GM08714 (cell line): ENCODE measurements around the gene FAM124A.
"Not testable (repeated sequence)": the region's sequence is repeated elsewhere in the genome, so short reads cannot be mapped to it uniquely, and the experiment has no call there.

ENCODE experiments used
- H3K4me3 ChIP-seq: fragments of 200-500 bp; sonication (Bioruptor generic); 2 replicates; pipeline ENCODE4 v1.5.1; 2014; ENCODE audit warnings: mild to moderate bottlenecking, low read length, inconsistent platforms
- ZNF274 ChIP-seq: IDR thresholded peaks from 2 replicates; pipeline ENCODE4 v1.6.1; 2012; ENCODE audit warnings: mild to moderate bottlenecking, low read depth, low read length

Gene FAM124A

DNA sequence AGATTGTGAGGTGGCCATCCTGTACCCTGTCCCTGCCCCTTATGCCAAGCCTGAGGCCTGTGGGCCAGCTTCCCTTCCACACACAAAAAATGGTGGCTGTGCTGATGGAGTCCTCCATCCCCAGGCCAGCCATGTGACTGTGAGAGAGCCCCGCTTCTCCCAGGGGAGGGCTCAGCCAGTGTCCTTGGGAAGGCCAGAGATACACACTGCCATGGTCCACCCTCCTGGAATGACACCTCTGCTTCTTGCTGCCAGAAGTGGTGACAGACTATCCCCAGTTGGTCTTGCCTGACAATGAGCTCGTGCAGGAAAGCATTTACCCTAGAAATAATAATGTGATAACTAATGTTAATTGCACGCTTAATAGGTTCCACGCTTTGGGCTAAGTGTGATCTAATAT is 38.0 kb downstream of the FAM124A start:
- H3K4me3 ChIP-seq, result no peak overlapping the region
- TF ChIP-seq ZNF274, result no peak

DNA sequence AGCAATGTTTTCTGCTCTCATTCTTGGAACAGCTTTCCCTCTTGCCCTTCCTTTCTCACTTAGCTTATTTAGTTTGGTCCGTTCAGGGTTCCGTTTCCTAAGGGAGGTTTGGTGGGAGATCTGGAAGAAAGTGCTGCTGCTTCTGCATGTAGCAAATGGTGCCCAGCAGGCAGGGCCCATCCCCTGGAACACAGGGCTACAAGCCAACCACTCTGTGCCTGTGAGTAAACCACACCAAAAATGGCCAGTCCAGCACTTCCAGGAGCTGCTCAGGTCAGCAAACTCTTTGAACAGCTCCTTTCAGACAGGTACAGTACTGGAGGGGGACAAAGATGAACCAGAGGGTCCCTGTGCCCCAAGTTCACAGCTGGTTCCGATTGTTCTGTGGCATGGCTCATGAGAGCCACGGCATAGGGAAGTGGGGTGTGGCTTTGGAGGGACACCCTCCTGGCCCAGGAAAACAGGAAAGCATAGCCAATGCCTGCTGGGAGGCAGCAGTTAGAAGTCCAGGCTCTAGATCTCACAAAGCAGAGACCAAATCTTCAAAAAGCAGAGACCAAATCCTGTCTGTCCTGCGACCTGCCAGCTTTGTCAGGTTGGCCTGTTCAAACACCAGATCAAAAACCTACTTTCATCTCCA is 39.5 kb downstream of the FAM124A start:
- no peak overlapping the region for H3K4me3 ChIP-seq
- TF ChIP-seq ZNF274, result no peak

DNA sequence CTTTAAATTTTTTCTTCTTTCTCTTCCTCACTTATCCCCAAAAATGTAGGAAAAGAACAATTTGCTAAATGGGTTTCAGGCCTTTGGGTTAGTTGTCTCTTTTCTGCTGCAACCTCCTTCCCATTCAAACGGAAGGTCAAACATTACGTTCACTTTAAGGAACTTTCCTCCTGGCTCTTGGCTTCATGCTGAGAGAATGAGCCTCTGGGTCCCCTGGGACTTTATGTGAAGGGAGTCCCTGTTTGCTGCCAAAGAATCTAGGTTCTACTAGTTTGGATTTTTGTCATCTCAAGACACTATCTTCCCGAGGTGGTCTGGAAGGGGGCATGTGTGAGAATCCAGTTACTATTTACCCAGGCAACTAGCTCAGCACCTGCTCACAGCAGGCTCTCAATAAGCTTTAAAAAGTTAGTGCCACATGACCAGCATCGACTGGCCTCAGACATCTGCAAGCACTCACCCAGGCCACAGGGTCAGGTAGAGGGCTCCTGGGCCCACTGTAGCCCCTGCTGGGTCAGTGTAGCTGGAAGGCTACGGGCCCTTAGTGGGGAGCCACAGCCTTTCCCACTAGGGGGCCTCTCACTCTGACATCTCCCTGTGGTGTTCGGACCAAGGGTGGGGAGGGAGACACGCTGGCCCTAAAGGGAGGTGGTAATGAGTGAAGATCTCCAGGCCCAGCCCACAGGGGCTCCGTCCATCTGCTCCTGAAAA is 40.5 kb downstream of the FAM124A start:
- TF ChIP-seq ZNF274, result no peak
- no peak overlapping the region for H3K4me3 ChIP-seq

DNA sequence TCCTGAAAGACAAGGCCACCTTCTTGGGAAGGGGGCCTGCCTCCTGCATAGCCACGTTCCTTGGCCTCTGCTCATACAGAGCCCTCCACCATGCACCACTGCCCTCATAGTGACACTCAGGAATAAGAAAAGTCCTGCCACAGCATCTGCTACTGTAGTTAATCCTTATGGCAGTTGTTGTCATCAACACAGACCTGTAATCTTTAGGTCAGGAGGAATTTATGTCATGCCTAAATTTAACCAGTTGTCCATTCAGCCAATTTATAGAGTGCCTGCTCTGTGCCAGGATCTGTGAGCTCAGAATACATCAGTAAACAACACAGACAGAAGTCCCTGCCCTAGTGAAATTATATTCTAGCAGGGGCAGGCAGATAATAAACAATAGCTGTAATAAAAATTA is 44.4 kb downstream of the FAM124A start:
- TF ChIP-seq ZNF274, result no peak
- H3K4me3 ChIP-seq, result no peak overlapping the region

DNA sequence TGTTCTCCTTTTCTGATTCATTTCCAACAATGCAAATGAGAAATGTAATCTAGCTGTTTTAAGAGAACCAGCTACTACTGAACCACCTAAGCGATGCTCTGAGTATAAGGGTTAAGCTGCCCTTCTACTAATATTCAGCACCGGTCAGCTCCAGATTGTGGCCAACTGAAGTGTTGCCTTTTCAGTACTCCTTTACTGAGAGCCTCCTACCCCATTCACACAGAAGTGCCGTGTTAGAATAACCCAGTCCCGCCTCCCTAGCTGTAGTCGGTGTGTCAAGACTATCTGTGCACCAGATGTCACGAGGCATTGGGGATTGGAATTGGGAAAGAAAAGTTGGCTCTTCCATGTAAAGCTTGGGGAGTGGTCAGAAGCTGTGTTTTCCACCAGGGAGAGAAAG is 45.4 kb downstream of the FAM124A start:
- H3K4me3 ChIP-seq, result no peak overlapping the region
- TF ChIP-seq ZNF274, result no peak

DNA sequence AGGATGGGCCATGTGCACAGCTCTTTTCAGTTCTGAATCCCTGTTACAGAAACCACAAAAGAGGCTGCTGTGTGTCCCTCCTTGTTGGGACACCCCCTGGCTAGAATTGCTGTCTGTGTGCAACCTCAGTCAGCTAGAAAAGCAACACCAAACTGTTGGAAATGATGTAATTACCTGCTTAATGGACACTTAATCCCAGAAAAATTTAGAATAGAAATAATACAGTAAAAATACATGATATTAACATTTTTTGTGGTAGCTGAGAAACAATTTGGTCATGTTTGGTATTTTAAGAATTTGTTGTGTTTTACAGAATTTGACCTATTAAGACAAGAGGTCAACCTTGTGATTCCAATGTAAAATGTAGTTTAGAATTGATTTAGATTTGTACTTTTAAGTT is 46.8 kb downstream of the FAM124A start:
- H3K4me3 ChIP-seq, result no peak overlapping the region
- no peak for TF ChIP-seq ZNF274

DNA sequence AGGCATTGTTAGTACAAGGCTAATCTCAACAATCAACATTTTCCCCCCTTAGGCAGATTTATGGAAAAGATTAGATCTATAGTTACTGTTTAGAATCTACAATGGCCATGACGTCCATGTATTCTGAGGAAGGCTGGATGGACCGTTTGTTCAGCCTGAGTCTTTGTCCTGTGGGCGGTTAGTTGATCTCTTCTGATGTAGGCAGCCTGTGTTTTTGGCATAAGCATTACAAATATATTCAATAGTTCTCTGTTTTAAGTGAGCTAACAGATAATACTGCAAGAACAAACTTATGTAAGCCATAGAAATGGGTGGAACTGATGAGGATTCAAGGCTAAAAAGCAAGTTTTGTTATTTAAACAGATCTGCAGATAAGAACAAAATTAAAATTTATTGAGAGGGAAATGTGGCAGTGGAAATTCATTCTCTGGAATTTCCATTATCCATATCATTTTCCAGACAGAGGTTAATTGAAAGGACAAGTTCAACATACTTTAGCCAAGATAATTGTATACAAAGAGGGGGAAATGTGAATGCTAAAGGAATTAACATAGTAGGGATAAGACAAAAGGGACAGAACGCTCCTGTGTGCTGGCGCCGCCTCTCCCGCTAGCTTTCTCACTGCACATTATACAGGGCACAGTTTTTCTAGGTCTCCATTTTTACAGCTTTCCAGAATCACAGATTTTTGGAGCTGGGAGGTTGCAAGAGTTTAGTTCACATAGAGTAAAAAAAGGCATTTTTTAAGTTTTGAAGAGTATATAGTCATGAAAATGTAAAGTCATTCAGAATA is 48.6 kb downstream of the FAM124A start:
- H3K4me3 ChIP-seq, result no peak overlapping the region
- TF ChIP-seq ZNF274, result no peak

DNA sequence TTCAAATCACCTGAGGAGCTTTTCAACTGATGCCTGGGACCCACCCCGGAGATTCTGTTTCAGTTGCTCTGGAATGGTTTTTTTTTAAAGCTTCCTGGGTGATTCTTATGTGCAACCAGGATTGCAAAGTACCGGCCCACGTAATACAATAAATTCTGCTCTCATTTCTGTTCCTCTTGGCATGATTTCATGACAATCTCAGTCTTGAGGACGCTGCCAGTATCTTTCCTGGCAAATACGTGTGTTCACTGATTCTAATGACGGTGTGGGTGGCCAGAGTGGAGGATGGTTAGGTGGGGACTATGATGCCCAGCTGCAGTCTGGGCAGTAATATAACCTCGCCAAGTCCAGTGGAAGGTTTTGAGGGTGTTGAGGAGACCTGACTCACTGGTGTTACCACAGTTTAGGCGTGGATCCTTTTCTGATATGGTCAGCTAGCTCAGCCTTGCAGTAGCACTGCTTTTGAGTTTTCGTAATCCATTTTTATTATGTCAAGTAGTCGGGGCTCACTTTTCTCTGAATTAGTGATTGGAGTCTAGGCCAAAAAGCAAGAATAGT is 49.4 kb downstream of the FAM124A start:
- H3K4me3 ChIP-seq, result no peak overlapping the region
- TF ChIP-seq ZNF274, result no peak

DNA sequence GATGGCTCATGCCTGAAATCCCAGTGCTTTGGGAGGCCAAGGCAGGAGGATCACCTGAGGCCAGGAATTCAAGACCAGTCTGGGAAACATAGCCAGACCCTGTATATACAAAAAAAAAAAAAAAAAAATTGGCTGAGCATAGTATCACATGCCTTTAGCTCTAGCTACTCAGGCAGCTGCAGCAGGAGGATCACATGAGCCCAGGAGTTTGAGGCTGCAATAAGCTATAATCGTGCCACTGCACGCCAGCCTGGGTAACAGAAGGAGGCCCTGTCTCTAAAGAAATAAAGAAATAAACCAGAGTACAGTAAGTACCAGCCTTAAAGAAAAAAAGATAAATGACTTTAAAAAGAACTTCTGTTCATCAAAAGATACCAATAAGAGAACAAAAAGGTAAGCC is 52.9 kb downstream of the FAM124A start:
- no peak for TF ChIP-seq ZNF274
- H3K4me3 ChIP-seq, result no peak overlapping the region

DNA sequence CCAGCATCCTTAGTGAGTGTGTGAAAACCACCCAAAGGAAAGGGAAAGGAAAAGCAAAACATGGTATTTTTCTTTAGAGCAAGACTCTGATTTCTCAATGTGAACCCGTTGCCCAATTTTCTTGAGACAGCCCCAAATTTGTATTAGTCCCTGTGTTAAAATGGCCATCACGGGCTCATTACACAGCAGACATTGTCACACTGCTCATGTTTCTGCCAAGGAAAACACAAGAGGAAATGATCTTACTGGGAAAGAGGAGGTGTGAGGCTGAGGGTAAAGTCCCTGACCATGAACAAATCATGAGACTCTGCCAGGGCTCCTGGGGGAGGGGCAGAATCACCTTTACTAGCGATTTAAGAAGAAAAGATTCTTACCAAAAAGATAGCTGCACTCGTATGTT is 54.4 kb downstream of the FAM124A start:
- no peak overlapping the region for H3K4me3 ChIP-seq
- TF ChIP-seq ZNF274, result no peak

DNA sequence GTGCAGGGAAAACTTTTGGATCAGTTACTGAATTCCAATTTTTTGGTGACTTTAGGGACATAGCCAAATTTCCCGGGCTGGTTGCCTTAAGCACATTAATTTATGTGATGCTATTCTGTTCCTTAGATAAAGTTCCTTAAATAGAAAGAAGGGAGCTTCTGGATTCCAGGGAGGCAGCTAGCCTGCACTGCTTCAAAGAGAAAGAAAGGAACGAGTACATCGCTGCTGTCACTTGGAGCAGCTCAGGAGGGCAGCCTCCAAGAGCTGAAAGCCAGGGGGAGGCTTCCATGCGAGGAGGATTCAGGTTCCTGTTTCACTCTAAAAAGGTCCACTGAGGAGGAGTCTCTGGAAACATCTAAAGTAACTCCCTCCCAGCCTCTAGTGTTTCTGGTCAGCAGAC is 55.7 kb downstream of the FAM124A start:
- TF ChIP-seq ZNF274, result no peak
- no peak overlapping the region for H3K4me3 ChIP-seq

DNA sequence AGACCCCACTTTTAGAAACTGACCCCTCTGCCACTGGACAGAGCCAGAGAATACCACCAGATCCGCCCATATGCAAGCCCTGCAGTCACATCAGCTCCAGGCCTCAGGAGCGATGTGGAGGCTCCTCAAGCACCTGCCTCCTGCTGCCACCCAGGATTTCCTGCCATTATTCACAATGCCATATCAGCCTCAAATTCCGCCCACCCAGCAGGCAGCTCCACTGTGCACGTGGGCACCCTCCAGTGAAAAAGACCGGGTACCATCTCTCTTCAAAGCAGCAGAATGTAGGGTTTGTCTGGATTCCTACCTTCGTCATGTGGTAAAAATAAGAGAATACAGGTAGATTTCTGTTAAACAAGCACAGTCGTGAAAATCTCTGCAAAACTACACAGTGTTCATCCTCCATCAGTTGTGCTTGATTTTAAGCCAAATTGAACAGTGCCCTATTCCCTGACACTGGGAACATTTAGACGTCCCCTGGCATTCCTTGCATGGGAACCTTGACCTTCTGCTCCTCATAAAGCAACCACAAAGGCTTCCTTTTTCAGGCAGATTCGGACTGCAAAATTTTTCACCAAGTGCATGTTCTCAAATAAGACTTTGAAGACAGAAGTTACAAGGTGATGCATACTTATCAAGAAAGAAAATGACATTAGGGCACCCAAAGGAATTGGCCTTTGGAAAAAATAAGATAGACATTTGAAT is 56.4 kb downstream of the FAM124A start:
- no peak for TF ChIP-seq ZNF274
- no peak overlapping the region for H3K4me3 ChIP-seq

DNA sequence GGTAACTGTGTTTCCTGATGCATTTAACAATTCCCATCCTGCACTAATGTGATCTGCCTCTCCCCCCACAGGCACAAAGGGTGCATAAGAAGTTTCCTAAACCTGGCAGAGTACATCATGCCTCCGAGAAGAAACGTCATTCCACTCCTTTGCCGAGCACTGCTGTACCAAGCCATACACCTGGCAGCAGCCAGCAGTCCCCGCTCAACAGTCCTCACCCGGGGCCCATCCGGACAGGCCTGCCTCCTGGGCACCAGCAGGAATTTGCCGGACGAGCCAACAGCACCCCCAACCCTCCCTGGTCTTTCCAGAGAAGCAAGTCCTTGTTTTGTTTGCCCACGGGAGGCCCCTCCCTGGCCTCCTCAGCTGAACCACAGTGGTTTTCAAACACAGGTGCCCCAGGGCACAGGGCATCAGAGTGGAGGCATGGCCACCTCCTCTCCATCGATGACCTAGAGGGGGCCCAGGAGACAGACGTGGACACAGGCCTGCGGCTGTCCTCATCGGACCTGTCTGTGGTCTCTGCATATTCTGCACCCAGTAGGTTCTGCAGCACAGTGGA is 58.3 kb downstream of the FAM124A start:
- no peak overlapping the region for H3K4me3 ChIP-seq
- no peak for TF ChIP-seq ZNF274

DNA sequence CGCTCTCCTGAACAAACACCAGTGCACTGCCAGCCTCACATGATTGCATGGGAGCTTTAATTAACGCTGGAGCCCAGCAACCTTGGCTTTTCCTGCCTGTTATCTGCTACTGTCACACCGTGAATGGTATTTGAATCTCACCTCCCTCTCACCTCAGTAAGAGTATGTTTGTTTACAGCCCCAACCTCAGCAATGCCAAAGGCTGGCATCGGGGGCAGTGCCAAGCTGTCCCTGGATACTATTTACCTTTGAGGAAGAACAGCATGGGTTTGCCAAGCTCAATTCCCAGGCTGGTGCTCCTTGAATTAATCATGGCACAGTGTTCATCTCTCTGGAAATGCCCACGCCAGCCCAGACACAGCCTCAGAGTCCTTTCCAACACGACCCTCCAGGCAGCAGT is 60.1 kb downstream of the FAM124A start:
- no peak for TF ChIP-seq ZNF274
- H3K4me3 ChIP-seq, result no peak overlapping the region

DNA sequence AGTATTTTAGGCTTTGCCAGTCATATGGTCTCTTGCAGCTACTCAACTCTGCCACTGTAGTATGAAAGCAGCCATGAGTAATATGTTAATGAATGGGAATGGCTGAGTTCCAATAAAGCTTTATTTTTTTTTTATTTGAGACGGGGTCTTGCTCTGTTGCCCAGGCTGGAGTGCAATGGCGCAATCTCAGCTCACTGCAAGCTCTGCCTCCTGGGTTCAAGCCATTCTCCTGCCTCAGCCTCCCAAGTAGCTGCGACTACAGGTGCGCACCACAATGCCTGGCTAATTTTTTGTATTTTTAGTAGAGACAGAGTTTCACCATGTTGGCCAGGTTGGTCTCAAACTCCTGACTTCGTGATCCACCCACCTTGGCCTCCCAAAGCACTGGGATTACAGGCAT is 60.7 kb downstream of the FAM124A start:
- H3K4me3 ChIP-seq, result not testable (repeated sequence)
